Measurements from ENCODE around the gene FREY1. TPM values are rescaled to one million over a fixed set of nuclear protein-coding genes. Genes with fewer than 3 reads are reported as not detected.

FREY1 gene
- total and polyA plus RNA-seq, 9 of the 15 experiments (the other 6 are each of a cell fraction or from before 2014, with no cell fraction given), result 0.25 to 1.5 (median 1.1) TPM; not detected in 5

- TF ChIP-seq ZNF318 (IDR thresholded peaks at IDR 0.05; ENCODE audit: borderline replicate concordance in 1 of 2, low read depth in 1 of 2), result peak in 1 of 2 experiments; percentile 67; a peak in 1 of 4 replicates
- no peak for TF ChIP-seq THRB (CRISPR knock-in tag; conservative IDR thresholded peaks at IDR 0.05)
- TF ChIP-seq CEBPZ (IDR thresholded peaks at IDR 0.05; ENCODE audit: borderline replicate concordance, low read depth, low read length), result no peak
- TF ChIP-seq PYGO2 (tag; IDR thresholded peaks at IDR 0.05), result no peak
- no peak for TF ChIP-seq ZNF384 (IDR thresholded peaks at IDR 0.05; ENCODE audit: low read depth, low read length)
- no peak for TF ChIP-seq ZBTB7A (IDR thresholded peaks at IDR 0.05; ENCODE audit: borderline replicate concordance, control insufficient read depth, low read depth, low read length)
- no peak for TF ChIP-seq ZNF766 (CRISPR knock-in tag; conservative IDR thresholded peaks at IDR 0.05)
- no peak for TF ChIP-seq ZNF75A (CRISPR knock-in tag; IDR thresholded peaks at IDR 0.05)
- no peak for TF ChIP-seq KAT2B (IDR thresholded peaks at IDR 0.05; ENCODE audit: low read depth, low read length)
- no peak for TF ChIP-seq POLR3G (IDR thresholded peaks at IDR 0.05; ENCODE audit: extremely low read depth, insufficient read length, insufficient replicate concordance)
Observed at GRCh38 chr11:45879803-45880686, 27.0 kb downstream of the FREY1 start (continued).

Measured in K562 (cell line).